22Rv1 (cell line): ENCODE results near the gene RGL1.

Experiments used
- CTCF ChIP-seq: fragments of 450-650 bp; IDR thresholded peaks from 2 replicates; pipeline ENCODE4 v1.5.1; 2017; ENCODE audit warnings: mild to moderate bottlenecking
- ZFX ChIP-seq: fragments of 450-650 bp; IDR thresholded peaks from 2 replicates; pipeline ENCODE4 v1.6.1; 2017; ENCODE audit warnings: antibody characterized with exemption, borderline replicate concordance

- TF ChIP-seq CTCF: no peak
- TF ChIP-seq ZFX: no peak
These were observed 34.1 kb upstream of the RGL1 start for GRCh38 chr1:183770816-183771128.
